ENCODE data around the gene TMEM47. TPM values are rescaled to one million over a fixed set of nuclear protein-coding genes. Genes with fewer than 3 reads are reported as not detected.

The TMEM47 gene
- total RNA-seq, result 32.1 TPM
- long read RNA-seq, full-length matches to known transcripts, result 54 of 66 reads
- long read RNA-seq, partial matches to known transcripts, result 0 of 66 reads
- long read RNA-seq, other reads (novel, unspliced or antisense), result 12 of 66 reads

GRCh38 chrX:34656842-34657725 is at the start of gene TMEM47:
Gene TMEM47, minus strand, starts transcription at chrX:34657285. Its CDS starts 256 bp downstream, at chrX:34657029.
- intact Hi-C loops (cut with DNase I), result no loop called here

GRCh38 chrX:34687095-34687494 is 30.0 kb upstream of the TMEM47 start:
- intact Hi-C loops (cut with DNase I), result no loop called here
- no peak for DNase-seq (ENCODE audit: low spot score)

More at GRCh38 chrX:34656842-34657725, at the start of gene TMEM47:
- peak; percentile 84 for DNase-seq (ENCODE audit: low spot score)

- intact Hi-C loops (cut with DNase I), result no loop called here
- DNase-seq (ENCODE audit: low spot score), result no peak
These were observed 2.5 kb upstream of the TMEM47 start for GRCh38 chrX:34659575-34659974.

- intact Hi-C loops (cut with DNase I), result no loop called here
- DNase-seq (ENCODE audit: low spot score), result no peak
These were observed 1.2 kb upstream of the TMEM47 start for GRCh38 chrX:34658326-34658725.

- intact Hi-C loops (cut with DNase I), result no loop called here
- DNase-seq (ENCODE audit: low spot score), result no peak
These were observed 613 bp upstream of the TMEM47 start for GRCh38 chrX:34657726-34658070.

- DNase-seq (ENCODE audit: low spot score), result no peak
- intact Hi-C loops (cut with DNase I), result no loop called here
These were observed 631 bp downstream of the TMEM47 start for GRCh38 chrX:34656467-34656841.

GRCh38 chrX:34655501-34656455 is 1.3 kb downstream of the TMEM47 start:
- DNase-seq (ENCODE audit: low spot score), result no peak
- intact Hi-C loops (cut with DNase I), result no loop called here

- intact Hi-C loops (cut with DNase I), result no loop called here
- no peak for DNase-seq (ENCODE audit: low spot score)
These were observed 2.2 kb downstream of the TMEM47 start for GRCh38 chrX:34654696-34655490.

GRCh38 chrX:34653811-34654210 is 3.3 kb downstream of the TMEM47 start:
- no peak for DNase-seq (ENCODE audit: low spot score)
- intact Hi-C loops (cut with DNase I), result no loop called here

- no peak for DNase-seq (ENCODE audit: low spot score)
- intact Hi-C loops (cut with DNase I), result no loop called here
These were observed 14.2 kb downstream of the TMEM47 start for GRCh38 chrX:34642849-34643248.

- intact Hi-C loops (cut with DNase I), result no loop called here
- DNase-seq (ENCODE audit: low spot score), result no peak
These were observed 19.0 kb downstream of the TMEM47 start for GRCh38 chrX:34638116-34638515.

- intact Hi-C loops (cut with DNase I), result no loop called here
- DNase-seq (ENCODE audit: low spot score), result no peak
These were observed 22.7 kb downstream of the TMEM47 start for GRCh38 chrX:34634349-34634748.

GRCh38 chrX:34632384-34632783 is 24.7 kb downstream of the TMEM47 start:
- intact Hi-C loops (cut with DNase I), result no loop called here
- DNase-seq (ENCODE audit: low spot score), result no peak

- no peak for DNase-seq (ENCODE audit: low spot score)
- intact Hi-C loops (cut with DNase I), result no loop called here
These were observed 25.4 kb downstream of the TMEM47 start for GRCh38 chrX:34631479-34632220.

GRCh38 chrX:34629572-34629971 is 27.5 kb downstream of the TMEM47 start:
- intact Hi-C loops (cut with DNase I), result no loop called here
- DNase-seq (ENCODE audit: low spot score), result no peak

- DNase-seq (ENCODE audit: low spot score), result no peak
- intact Hi-C loops (cut with DNase I), result no loop called here
These were observed 32.7 kb downstream of the TMEM47 start for GRCh38 chrX:34624416-34624815.

GRCh38 chrX:34619920-34620319 is 37.2 kb downstream of the TMEM47 start:
- intact Hi-C loops (cut with DNase I), result no loop called here
- DNase-seq (ENCODE audit: low spot score), result no peak

- intact Hi-C loops (cut with DNase I), result no loop called here
- no peak for DNase-seq (ENCODE audit: low spot score)
These were observed 45.0 kb downstream of the TMEM47 start for GRCh38 chrX:34612036-34612435.

GRCh38 chrX:34598362-34598761 is 58.7 kb downstream of the TMEM47 start:
- intact Hi-C loops (cut with DNase I), result no loop called here
- no peak for DNase-seq (ENCODE audit: low spot score)

Measured in cardiac septum (tissue), 1 donor.